GM21367 (cell line): Measurements from ENCODE around the gene LDLRAD4.

Experiments used
- ATAC-seq: cut with Tn5 transposase; IDR thresholded peaks from one replicate; pipeline ENCODE4 v1.9.1; 2021; ENCODE audit not compliant: unreplicated experiment

The LDLRAD4 gene

GRCh38 chr18:13280070-13280795 lies 61.7 kb downstream of the LDLRAD4 start:
- no peak for ATAC-seq

GRCh38 chr18:13281406-13281805 lies 62.8 kb downstream of the LDLRAD4 start:
- no peak for ATAC-seq

GRCh38 chr18:13283746-13284145 lies 65.2 kb downstream of the LDLRAD4 start:
- ATAC-seq = no peak

GRCh38 chr18:13284330-13285027 lies 65.9 kb downstream of the LDLRAD4 start:
- no peak for ATAC-seq

- ATAC-seq = no peak
Measured at GRCh38 chr18:13285874-13286273, 67.3 kb downstream of the LDLRAD4 start.

GRCh38 chr18:13286456-13287125 lies 68.0 kb downstream of the LDLRAD4 start:
- ATAC-seq = no peak

- no peak for ATAC-seq
Measured at GRCh38 chr18:13287372-13287771, 68.8 kb downstream of the LDLRAD4 start.

- ATAC-seq = no peak
Measured at GRCh38 chr18:13288509-13289133, 70.1 kb downstream of the LDLRAD4 start.

GRCh38 chr18:13289481-13290205 lies 71.1 kb downstream of the LDLRAD4 start:
- ATAC-seq = no peak

- no peak for ATAC-seq
Measured at GRCh38 chr18:13290856-13291271, 72.3 kb downstream of the LDLRAD4 start.

- no peak for ATAC-seq
Measured at GRCh38 chr18:13291299-13291698, 72.7 kb downstream of the LDLRAD4 start.

GRCh38 chr18:13291745-13292447 lies 73.3 kb downstream of the LDLRAD4 start:
- ATAC-seq = no peak

GRCh38 chr18:13292736-13293135 lies 74.2 kb downstream of the LDLRAD4 start:
- ATAC-seq = no peak

- no peak for ATAC-seq
Measured at GRCh38 chr18:13294309-13294708, 75.7 kb downstream of the LDLRAD4 start.

- no peak for ATAC-seq
Measured at GRCh38 chr18:13295894-13296293, 77.3 kb downstream of the LDLRAD4 start.

- ATAC-seq = no peak
Measured at GRCh38 chr18:13296867-13297574, 78.5 kb downstream of the LDLRAD4 start.

GRCh38 chr18:13298262-13298661 lies 79.7 kb downstream of the LDLRAD4 start:
- ATAC-seq = no peak

- ATAC-seq = no peak
Measured at GRCh38 chr18:13300029-13300428, 81.5 kb downstream of the LDLRAD4 start.

- ATAC-seq = no peak
Measured at GRCh38 chr18:13300796-13301195, 82.2 kb downstream of the LDLRAD4 start.

- no peak for ATAC-seq
Measured at GRCh38 chr18:13302040-13302439, 83.5 kb downstream of the LDLRAD4 start.
